Measurements from ENCODE around the gene SST. TPM values are rescaled to one million over a fixed set of nuclear protein-coding genes. Genes with fewer than 3 reads are reported as not detected.

Gene SST
- not detected in 2 replicates for total RNA-seq

DNA sequence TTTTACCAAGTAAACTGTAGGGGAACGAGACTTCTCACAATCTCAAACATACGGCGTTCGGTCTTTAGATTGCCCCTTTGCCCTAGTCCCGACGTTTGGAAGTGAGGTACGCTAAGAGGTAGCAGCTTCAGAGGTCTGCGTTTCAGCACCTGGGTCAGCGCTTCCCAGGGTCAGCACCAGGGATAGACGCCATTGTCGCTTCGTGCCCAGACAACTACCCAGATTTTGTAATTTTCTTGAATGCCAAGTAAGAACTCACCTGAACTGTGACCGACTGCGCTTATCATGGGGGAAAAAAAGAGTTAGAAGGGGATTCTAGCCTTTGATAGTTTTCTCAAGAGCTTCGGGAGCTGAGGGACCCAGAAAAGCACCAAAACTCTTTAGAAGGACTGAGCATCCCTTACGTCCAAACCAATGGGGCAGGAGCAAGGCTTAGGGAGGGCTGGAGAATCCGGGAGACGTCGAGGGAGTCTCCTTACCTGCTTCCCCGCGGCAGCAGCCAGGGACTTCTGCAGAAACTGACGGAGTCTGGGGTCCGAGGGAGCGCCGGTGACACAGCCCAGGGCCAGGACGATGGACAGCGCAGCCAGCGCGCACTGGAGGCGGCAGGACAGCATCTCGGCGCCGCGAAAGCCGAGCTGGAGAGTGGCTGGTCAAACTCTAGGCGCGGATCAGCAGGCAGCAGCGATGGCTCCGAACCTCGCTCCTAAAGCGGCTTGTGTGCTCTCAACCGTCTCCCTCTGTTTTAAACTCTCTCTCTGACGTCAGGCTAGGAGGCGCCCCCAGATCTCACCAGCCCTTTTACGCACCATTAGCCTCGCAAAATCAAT lies at the start of gene SST:
Gene SST, minus strand, starts transcription at position 720 of the 830 bp plus-strand sequence. Its CDS starts 103 bp downstream, at position 617.

DNA sequence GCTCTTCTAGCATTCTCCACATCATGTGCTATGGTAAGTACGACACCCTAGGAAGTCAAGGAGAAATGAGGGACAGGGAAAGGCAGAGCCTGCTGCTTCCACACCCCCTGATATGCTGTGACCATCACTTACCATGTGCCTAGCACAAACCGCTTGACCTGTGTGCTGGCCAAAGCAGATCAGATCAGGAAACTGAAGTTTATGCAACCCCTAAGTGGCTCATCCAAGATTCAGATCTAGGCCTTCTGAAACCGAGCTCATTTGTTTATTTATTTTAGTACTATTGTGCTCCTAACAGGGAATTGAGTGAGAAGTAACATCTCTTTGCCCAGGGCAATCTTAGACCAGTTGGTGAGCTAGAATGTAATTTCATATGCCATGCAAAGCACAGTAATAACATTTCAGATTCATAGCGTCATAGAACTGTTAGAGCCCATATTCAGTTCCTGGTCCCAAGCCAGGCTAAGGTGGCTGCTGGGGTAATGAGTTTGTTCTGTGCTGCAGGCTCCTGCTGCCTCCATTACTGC lies 32.4 kb upstream of the SST start, which contains the start of gene RTP2:
Gene RTP2, minus strand, starts transcription at position 51 of the 527 bp plus-strand sequence. CDS start 429 bp downstream, outside the sequence.

Other genes starting within 250 kb of the SST start
- not detected in 2 replicates for gene RTP2, start 32.2 kb upstream of the SST start, total RNA-seq
- gene BCL6, start 75.1 kb upstream of the SST start, total RNA-seq, result 25.5 and 26.2 TPM in 2 replicates

All from cardiac atrium fibroblast (primary cell).